ENCODE results near the gene UBE2H.
"Not testable (repeated sequence)": the region's sequence is repeated elsewhere in the genome, so short reads cannot be mapped to it uniquely, and the experiment has no call there.

The UBE2H gene

DNA sequence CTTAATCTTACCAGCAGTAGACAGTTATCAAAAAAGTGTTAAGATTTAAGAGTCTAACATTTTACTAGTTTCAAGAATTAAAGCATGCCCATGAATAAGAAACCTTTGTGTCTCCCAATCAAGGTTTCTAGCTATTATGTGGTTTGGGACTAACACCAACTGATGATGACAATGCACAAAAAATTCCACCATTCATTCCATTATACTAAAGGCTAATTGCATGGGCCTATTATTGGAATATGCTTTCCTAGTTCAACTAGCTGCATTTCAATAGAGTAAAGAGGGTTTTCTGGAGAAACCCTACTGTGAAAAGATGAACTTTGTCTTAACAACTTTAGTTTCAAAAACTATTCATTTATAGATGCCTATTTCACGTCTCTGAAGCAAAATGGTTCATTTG is 44.6 kb downstream of the UBE2H start:
- no peak for DNase-seq (ENCODE audit: low read depth, low spot score)

DNA sequence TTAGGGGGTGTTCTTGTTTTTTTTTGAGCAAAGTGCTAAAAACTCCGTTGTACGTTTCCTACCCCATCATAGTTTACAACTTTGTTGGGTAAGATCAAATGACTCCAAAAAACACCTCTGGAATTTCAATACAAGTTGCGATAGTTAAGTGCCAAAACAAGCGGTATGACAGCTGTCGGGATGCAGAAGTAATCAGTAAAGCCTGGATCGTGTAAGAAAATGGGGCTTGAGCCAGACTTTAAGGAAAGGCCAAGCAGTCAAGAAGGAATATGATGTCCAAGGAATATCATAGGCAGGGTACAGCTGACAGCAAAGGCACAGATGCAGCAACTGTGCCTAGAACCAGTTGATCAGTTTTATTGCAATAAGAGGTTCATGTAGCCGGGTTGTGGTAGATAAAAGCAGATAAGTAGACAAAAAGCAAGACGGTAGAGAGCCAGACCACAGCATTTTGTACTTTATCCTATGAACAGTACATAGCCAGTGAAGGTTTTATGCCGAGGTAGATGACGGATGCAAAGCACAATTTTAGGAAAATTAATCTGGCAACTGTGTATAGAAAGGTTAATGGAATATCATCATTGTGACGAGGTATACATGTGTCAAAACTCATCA is 45.5 kb downstream of the UBE2H start:
- DNase-seq (ENCODE audit: low read depth, low spot score) = no peak

DNA sequence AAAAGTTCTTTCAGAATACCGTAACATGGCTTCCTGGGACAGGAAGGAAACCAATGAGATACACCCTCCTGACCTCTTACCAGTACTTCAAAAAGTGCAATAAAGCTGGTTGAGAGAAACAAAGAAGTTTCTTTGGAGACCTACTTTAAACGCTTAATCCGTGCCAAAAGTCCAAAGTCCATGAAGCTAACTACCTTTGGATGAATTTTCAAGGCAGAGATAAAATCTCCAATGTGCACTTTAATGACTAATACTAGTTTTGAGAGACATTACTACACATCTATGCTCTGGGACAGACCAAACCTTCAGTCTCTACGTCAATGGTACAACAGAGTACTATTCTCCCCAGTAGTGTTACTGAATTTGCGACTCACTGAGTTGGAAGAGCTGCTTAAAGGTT is 46.1 kb downstream of the UBE2H start:
- DNase-seq (ENCODE audit: low read depth, low spot score) = no peak

DNA sequence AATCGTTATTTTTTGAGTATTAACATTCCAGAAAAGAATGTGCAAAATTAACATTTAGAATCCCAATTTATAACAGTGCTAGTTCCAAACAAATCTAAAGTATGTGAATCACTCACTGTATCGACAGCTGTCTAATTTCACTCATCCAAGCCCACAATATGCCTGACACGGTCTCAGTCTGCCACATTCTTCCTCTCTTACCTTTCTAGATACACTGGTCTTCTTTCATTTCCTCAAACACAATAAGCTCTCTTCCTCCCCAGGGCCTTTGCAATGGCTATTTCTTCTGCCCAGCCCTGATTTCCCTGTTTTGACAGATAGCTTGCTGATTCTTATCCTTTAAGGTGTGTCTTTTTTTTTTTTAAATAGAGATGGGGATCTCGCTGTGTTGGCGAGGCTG is 48.8 kb downstream of the UBE2H start:
- no peak for DNase-seq (ENCODE audit: low read depth, low spot score)

DNA sequence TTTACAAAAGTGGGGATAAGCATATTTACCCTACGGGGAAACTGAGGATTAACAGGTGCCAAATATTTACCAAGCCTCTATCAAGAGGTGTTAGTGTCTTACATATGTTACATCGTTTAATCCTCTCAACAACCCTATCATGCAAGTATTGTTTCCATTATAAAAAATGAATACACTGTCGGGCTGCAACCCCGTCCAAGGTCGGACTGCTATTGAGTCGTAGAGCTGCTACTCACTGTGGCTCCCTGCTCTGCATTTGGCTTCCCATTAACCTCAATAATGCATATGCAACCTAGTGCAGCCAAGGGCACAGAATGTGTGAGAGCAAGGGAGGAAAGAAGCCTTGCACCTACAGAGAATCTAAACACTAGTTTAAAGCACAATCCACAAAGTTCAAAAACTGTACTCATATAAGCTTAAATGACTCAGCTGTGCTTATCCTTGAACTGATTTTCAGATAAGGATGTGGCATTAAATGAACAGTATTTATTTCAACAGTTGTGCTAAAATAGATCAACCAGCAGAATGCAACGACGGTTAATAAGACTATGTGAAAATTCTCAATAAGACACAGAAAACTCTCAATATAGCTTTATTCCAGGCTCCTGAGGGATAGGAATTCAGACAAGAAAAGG is 49.9 kb downstream of the UBE2H start:
- DNase-seq (ENCODE audit: low read depth, low spot score) = no peak

DNA sequence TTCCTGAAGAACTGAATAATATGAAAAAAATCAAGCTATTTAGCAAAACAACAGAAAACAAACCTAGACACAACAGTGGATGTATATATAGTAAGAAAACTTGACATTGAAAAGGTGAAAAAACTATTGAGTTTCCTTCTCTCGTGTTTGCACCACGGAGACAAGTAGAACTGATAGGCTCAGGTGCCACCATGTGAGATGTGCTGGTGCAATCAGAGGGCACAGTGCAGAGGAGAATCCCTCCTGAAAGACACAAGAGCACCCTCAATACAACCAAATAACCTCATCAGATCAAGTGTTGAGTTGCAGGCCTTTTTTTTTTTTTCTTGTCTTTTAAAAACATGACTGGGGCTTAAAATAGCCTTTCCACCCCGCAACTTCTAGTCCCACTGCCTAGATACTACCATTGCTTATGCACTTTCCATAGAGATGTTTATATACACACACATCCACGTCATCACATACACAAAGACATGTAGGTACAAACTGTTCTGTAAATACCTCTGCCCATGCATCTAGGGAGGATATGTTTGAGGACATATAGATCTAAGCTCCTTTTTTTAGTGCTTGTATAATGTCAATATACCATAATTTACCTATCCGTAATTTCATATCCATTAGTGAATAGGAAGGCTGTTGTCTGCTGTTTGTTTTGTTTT is 54.1 kb downstream of the UBE2H start:
- no peak for DNase-seq (ENCODE audit: low read depth, low spot score)

DNA sequence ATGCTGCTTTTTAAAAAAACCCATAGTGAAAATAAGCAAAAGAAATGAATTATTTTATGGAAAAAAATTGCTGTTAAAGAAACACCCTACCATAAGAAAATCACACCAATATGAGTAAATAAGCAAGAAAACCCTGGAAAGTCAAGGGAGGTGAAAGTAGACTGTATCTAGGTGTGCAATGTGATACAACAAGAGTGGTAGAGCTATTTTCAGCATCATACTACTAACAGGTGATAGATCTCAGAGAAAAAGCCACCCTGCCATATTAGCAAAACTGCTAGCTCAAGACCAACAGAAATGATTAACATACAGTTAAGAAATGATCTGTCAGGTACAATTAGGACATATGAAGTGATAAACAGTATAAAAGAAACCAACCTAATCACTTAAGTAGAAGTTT is 54.8 kb downstream of the UBE2H start:
- DNase-seq (ENCODE audit: low read depth, low spot score) = no peak

DNA sequence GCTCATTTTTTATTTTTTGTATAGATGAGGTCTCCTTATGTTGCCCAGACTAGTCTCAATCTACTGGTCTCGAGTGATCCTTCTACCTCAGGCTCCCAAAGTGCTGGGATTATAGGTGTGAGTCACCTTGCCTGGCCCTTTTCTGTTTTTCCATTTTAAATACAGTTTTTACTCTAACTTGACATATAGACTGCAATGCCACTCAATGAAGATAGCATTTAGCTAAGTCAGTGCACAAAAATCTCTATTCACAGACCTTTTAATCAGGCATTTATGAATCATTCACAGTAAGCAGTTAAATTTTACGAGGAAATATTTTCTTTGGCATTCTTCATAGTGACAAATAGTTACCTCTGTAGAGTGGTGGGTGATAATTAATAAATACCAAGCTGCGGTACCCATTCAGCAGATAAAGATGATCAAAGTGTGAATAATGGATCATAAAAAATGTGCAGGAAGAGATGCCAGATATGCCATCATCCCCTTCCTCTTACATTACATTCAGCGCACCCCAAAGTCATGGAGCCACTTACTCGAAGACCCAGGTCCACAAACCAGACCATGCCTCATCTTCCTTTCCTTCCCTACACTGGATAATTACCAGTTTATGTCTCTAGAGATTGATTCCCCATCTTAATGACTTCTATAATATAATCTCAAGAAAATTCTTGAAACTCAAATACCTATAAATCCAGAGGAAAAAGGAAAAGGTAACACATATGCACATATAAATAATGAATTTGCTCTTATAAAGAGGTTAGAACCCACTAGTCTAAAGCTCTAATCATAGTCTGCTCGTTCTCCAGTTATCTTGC is 56.0 kb downstream of the UBE2H start:
- DNase-seq (ENCODE audit: low read depth, low spot score) = no peak

DNA sequence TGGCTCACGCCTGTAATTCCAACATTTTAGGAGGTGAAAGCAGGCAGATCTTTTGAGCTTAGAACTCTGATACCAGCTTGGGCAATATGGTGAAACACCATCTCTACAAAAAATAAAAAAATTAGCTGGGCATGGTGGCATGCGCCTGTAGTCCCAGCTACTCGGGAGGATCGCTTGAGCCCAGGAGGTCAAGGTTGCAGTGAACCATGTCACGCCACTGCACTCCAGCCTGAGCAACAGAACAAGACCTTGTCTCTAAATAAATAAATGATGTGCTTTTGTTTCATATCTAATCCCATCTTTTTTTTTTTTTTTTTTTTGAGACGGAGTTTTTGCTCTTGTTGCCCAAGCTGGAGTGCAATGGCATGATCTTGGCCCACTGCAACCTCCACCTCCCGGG is 58.6 kb downstream of the UBE2H start:
- not testable (repeated sequence) for DNase-seq (ENCODE audit: low read depth, low spot score)

DNA sequence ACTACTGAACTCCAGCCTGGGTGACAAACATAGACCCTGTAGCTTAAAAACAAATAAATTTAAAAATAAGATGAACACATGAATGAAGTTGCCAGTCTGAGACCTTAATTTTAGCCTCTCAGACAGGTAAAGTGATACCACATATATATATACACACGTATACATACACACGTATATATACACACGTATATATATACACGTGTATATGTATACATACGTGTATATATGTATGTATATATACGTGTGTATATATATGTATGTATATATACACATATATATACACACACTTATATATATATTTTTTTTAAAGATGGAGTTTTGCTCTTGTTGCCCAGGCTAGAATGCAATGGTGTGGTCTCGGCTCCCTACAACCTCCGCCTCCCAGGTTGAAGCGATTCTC is 62.7 kb downstream of the UBE2H start:
- no peak for DNase-seq (ENCODE audit: low read depth, low spot score)

DNA sequence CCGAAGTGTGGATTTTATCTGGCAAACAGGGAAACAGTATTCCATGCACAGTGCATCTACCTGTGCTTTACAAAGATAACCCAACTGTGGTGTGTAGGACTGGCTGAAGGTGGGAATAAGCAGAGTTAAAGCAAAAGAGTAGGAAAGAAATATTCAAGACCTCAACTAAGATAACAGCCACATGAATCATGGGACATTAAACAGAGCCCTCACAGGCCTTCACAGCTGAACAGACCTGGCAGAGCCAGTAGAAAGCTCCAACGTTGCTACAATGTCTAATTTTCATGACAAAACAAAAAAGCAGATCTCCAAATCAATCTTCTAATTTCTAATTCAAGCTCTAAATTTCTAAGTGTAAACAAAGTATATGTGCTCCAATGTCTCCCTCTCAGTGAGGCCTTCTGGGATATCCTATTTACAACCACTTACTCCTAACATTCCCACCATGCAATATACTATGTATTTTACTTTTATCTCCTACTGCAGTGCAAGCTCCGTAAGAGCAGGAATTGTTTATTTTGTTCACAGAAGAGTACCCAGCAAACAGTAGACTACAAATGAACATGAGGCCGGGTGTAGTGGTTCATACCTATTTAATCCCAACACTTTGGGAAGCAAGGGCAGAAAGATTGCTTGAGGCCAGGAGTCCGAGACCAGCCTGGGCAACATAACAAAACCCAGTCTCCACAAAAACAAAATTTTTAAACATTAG is 63.5 kb downstream of the UBE2H start:
- DNase-seq (ENCODE audit: low read depth, low spot score) = no peak

DNA sequence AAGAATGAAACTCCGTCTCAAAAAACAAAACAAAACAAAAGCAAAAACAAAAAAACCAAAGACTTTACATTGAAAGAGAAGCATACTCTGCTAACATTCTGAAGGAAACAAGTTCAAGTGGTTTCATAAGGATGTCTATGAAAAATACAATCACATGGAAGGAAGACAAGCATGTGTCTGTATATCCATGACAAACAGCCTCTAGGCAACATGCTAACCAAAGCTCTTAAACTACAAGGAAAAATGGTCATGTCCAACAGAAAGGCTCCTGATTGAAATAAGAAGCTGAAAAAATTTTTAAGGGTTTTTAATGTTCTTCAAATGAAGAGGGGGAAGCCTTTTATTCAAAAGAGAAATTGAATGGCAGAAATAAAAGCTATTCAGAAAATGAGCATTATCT is 64.9 kb downstream of the UBE2H start:
- no peak for DNase-seq (ENCODE audit: low read depth, low spot score)

DNA sequence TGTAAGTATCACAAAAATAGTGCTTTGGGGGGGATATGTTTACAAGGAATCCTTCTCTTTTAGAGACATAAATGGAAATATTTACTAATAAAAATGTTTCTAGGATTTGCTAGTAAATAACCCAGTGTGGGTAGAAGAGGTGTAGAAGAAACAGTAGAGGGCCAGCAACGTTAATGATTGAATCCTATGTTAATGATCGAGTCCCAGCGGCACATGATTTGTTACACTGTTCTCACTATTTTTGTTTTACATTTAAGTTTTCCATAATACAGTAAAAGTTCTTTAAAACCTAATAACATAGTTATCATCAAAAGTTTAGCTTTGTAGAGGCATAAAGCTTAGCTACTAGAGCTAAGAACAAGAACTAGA is 66.0 kb downstream of the UBE2H start:
- DNase-seq (ENCODE audit: low read depth, low spot score) = no peak

DNA sequence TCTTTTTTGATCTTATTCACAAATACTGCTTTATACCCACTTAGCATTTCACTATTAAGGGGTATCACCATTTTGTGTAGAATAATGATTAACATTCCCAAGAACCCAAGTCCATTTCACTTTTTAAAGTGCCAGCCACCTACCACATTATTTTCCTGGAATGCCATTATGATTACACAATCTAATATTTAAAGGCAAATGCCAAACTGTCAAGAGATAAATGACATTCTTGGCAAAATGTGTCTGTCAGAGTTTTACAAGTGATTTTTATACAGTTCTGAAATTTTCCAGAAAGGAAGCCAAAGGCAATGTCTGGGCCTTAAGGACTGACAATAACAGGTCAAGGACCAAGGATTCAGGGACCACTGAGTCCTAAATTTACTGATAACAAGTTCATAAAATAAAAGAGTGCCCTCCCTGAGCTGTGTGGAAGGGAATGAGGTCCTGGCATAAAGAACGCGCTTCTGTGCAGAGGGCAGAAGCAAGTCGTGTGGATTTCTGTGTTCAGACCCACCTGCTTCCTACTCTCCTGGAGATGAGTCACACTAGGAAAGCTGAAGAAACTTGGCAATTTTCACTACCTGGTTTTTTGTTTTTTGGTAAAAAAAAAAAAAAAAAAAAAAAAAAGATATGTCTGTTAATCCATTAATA is 66.5 kb downstream of the UBE2H start:
- DNase-seq (ENCODE audit: low read depth, low spot score) = no peak

DNA sequence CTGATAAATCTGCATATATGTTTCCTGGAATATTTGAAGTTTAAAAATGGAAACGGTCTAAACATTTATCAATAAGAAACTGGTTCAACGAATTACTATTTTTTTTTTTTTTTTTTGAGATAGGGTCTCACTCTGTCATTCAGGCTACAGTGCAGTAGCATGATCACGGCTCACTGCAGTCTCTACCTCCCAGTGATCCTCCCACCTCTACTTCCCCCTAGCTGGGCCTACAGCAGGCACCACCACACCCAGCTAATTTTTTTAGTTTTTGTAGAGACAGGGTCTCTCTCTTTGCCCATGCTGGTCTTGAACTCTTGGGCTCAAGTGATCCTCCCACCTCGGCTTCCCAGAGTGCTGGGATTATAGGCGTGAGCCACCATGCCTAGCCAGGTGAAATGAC is 68.3 kb downstream of the UBE2H start:
- DNase-seq (ENCODE audit: low read depth, low spot score) = no peak

DNA sequence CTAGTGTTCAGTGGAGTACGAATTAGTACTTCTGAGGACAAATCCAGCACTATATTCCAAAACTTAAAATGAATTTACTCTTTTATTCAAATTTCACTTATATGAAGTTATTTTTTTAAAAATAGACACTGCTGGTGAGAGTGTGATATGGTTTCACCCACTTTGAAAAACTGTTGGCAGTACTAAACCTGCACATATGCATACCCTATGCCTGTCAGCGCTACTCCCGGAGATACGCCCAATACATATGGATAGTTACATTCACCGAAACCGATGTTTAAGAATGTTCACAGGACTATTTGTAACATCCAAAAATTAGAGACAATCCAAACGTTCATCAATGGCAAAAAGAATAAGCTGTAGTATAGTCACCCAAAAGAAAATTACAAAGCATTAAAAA is 69.6 kb downstream of the UBE2H start:
- DNase-seq (ENCODE audit: low read depth, low spot score) = no peak

DNA sequence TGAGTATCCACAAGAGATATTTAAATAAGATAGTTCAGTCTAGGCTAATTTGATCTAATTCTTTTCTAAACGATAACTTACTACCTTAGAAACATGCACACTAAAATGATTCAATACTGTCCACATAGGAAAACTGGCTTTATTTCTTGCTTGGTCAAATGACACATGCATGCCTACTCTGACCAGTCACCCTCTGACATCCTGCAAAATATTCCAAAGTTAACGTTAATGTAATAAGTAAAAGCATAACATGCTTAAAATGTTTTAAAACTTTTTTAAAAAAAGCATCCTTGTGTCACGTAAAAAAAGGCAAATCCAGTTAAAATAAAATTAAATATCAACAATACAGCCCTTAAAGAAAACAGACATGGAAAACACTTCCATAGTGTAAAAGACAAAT is 70.2 kb downstream of the UBE2H start:
- no peak for DNase-seq (ENCODE audit: low read depth, low spot score)

DNA sequence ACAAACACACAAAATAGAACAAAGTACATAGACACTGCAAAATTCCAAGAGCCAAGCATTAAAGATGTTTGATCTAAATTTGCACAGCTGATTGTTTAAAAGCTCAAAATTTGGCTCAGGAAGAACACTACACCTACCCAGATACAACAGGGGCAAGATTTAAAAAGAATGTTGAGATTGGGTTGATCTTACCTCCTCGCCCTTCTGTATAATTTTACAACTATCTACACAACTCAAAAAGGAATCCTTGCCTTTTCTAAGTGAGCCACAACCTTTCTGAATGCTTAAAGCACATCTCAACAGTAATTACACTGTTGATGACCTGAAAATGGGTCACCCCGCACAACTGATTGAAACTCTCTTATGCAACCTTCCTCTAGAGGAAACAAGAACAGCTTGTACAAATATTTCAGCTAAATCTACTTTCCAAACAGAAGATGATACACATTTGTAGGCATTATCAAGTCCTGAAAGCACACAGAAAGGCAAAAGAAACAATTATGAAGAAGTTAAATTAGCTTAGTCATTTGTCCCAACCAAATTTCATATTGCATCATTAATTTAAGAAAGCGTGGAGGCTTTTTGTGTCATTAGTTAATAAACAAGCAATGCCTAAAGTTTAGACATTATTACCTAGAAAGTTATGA is 75.5 kb downstream of the UBE2H start:
- no peak for DNase-seq (ENCODE audit: low read depth, low spot score)

DNA sequence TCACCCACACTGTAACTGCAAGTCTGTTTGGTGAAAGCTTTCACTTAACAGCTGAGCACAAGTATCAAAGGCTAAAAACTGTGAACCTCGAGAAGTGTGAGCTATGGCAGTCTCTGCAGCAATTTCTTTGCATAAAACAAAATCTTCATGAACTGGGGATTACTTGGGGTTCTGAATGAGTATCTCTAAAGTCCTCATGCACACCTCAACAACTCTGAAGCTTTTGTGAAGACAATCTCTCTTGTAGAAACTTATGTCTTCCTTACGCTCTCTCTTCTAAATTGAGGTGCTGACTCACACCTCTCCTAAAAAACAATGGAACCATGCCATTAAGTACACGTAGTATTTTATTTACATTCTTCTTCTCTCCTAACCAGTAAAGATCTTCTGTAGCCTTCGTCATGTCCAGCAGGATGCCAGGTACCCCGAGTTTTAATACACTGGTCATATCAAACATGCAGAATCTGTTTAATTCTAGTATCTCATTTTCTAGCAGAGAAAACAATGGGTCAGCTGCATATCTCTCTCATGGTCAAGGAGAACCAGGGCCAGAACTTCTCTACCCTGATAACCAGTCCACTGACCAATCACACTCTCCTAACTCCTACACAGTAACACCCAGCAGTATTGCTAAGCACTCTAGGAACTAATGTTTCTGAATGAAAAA is 76.9 kb downstream of the UBE2H start:
- no peak for DNase-seq (ENCODE audit: low read depth, low spot score)

DNA sequence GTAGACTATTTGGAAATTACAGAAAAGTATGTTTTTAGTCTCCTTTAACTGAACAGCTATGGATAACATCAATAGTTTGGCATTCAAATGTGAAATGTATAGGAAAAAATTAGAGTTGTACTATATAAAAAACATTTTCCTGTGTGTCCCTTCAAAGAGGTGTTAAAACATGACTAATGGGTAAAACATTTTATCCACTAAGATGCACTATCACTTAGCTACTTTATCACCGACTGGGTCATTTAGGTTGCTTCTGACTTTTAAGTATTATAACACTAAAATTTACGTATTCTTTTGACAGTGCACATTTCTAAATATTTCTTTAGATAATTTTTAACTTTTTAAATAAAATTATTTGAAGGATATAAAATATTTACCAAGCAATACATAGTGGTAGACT is 77.6 kb downstream of the UBE2H start:
- DNase-seq (ENCODE audit: low read depth, low spot score) = no peak

Data from ELF-1 (cell line).